HUDEP-2 (cell line): Measurements from ENCODE around the gene CRABP2.

Experiments
- DNase-seq, 76 experiments: peaks; one replicate each; lab custom pipeline; 2025; ENCODE audit not compliant: unreplicated experiment in 76 of 76; lab: John Stamatoyannopoulos, UW

The CRABP2 gene

GRCh38 chr1:156742801-156743200, 37.4 kb upstream of the CRABP2 start:
- DNase-seq, result no peak

GRCh38 chr1:156742017-156742416, 36.6 kb upstream of the CRABP2 start:
- no peak for DNase-seq

- DNase-seq, result no peak
Measured at GRCh38 chr1:156741481-156741983, 36.1 kb upstream of the CRABP2 start.

- peak in 75 of 76 experiments; percentile 67 to 99 (median 96) for DNase-seq
Measured at GRCh38 chr1:156740741-156741480, 35.5 kb upstream of the CRABP2 start, which contains the start of gene MRPL24. Gene MRPL24, minus strand, starts transcription at chr1:156741088. Its CDS starts 2,384 bp downstream, at chr1:156738704.

- DNase-seq, result peak in 10 of 76 experiments; percentile 10 to 65 (median 32)
Measured at GRCh38 chr1:156740237-156740740, 34.9 kb upstream of the CRABP2 start.

GRCh38 chr1:156738916-156739315, 33.5 kb upstream of the CRABP2 start:
- no peak for DNase-seq

- no peak for DNase-seq
Measured at GRCh38 chr1:156738407-156738806, 33.0 kb upstream of the CRABP2 start.

- no peak for DNase-seq
Measured at GRCh38 chr1:156733989-156734584, 28.7 kb upstream of the CRABP2 start.

GRCh38 chr1:156728599-156729462, 23.4 kb upstream of the CRABP2 start, which contains the start of gene ISG20L2:
Gene ISG20L2, minus strand, starts transcription at chr1:156728766. Its CDS starts 1,114 bp downstream, at chr1:156727652.
- DNase-seq, result peak in 74 of 76 experiments; percentile 73 to 96 (median 90)

- DNase-seq, result peak in 71 of 76 experiments; percentile 35 to 94 (median 75)
Measured at GRCh38 chr1:156727926-156728598, 22.7 kb upstream of the CRABP2 start, which contains the start of gene METTL25B. Gene METTL25B, plus strand, starts transcription at chr1:156728469. Its CDS starts 636 bp downstream, at chr1:156729105.

- no peak for DNase-seq
Measured at GRCh38 chr1:156727492-156727891, 22.1 kb upstream of the CRABP2 start.

GRCh38 chr1:156726549-156727226, 21.3 kb upstream of the CRABP2 start:
- peak in 67 of 76 experiments; percentile 9 to 85 (median 54) for DNase-seq

- DNase-seq, result peak in 73 of 76 experiments; percentile 16 to 89 (median 73)
Measured at GRCh38 chr1:156725683-156726280, 20.4 kb upstream of the CRABP2 start.

GRCh38 chr1:156721535-156721934, 16.2 kb upstream of the CRABP2 start:
- no peak for DNase-seq

GRCh38 chr1:156721131-156721530, 15.7 kb upstream of the CRABP2 start:
- DNase-seq, result no peak

GRCh38 chr1:156717351-156717750, 12.0 kb upstream of the CRABP2 start:
- no peak for DNase-seq

- no peak for DNase-seq
Measured at GRCh38 chr1:156714830-156715229, 9.4 kb upstream of the CRABP2 start.

GRCh38 chr1:156712626-156713025, 7.2 kb upstream of the CRABP2 start:
- DNase-seq, result no peak
